Measurements from ENCODE around the gene SHE. TPM values are rescaled to one million over a fixed set of nuclear protein-coding genes. Genes with fewer than 3 reads are reported as not detected.

The SHE gene
- total and polyA plus RNA-seq, 2 experiments from 2014 or later = 0.23 to 0.69 TPM

DNA sequence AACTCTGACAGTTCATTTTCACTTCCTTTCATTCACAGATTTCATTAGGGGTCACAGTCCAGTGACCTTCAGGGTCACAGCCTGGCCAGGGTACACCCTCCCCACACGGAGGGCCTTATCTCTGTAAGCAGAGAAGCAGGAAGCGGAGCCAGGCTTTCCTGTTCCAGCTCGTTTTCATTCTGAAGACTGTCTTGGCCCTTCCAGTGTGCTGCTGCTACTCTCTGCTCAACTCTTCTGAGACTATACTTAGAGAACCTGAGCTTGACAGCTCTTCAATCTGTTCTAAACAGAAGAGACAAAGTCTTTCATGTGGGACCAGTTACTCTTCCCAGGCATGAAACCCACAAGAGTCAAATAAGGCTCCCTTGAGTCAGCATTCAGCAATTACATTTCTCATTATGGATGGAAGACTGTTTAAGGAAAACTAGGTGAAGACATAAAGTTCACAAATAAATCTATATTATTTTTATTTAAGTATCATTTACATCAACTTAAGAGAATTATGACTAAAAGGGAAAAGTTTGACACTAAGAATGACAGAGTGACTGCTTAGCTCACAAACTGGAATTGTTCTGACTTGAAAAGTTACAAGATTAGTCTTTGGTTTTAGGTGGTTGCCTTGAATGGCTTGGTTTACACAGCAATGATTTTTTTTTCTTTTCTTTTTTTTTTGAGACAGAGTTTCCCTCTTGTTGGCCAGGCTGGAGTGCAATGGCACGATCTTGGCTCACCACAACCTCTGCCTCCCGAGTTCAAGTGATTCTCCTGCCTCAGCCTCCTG lies 5.0 kb downstream of the SHE start:
- Mint-ChIP-seq H3K27me3 (ENCODE audit: insufficient read depth, low read depth, poor library complexity) (peaks cover 37% of the 10 kb centered on the region), H3K4me3 (no peak overlapping the region), H3K4me1 (peaks cover 26% of the 10 kb centered on the region), H3K36me3 (ENCODE audit: low read depth) (no peaks in the 10 kb centered on the region), H3K27ac (no peak overlapping the region), H3K9me3 (no peaks in the 10 kb centered on the region)
- Histone ChIP-seq H3K79me2 (replicated peaks; ENCODE audit: insufficient read depth) (no peaks in the 10 kb centered on the region), H3K4me1 (ENCODE audit: insufficient read depth) (peaks cover 16% of the 10 kb centered on the region), H3K27ac (ENCODE audit: low read depth) (no peak overlapping the region), H3F3A (replicated peaks; ENCODE audit: low read depth) (no peaks in the 10 kb centered on the region), H3K9me2 (ENCODE audit: insufficient read depth) (no peaks in the 10 kb centered on the region), H3K4me2 (no peak overlapping the region), H3K4me3 (no peak overlapping the region), H4K20me1 (replicated peaks; ENCODE audit: insufficient read depth) (no peaks in the 10 kb centered on the region), H2AFZ (peak overlapping the region; percentile 57; the same call in 1 of the 2 replicates), H3K36me3 (ENCODE audit: insufficient read depth) (0 out of 2 replicates have a peak, but pooled peaks cover 3% of the 10 kb centered on the region), H3K27me3 (ENCODE audit: insufficient read depth) (peaks cover 46% of the 10 kb centered on the region)
- DNase-seq (ENCODE audit: low spot score) = no peak
- no peak for TF ChIP-seq CREB1 (CRISPR knock-in tag; IDR thresholded peaks at IDR 0.05; ENCODE audit: low read depth)
- TF ChIP-seq EZH2phosphoT487 (IDR thresholded peaks at IDR 0.05; ENCODE audit: unreplicated experiment) = no peak
- TF ChIP-seq NANOG (IDR thresholded peaks at IDR 0.05; ENCODE audit: borderline replicate concordance) = no peak
- TF ChIP-seq, protein P1, sequence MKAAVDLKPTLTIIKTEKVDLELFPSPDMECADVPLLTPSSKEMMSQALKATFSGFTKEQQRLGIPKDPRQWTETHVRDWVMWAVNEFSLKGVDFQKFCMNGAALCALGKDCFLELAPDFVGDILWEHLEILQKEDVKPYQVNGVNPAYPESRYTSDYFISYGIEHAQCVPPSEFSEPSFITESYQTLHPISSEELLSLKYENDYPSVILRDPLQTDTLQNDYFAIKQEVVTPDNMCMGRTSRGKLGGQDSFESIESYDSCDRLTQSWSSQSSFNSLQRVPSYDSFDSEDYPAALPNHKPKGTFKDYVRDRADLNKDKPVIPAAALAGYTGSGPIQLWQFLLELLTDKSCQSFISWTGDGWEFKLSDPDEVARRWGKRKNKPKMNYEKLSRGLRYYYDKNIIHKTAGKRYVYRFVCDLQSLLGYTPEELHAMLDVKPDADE (IDR thresholded peaks at IDR 0.05) = no peak
- TF ChIP-seq, protein P2, sequence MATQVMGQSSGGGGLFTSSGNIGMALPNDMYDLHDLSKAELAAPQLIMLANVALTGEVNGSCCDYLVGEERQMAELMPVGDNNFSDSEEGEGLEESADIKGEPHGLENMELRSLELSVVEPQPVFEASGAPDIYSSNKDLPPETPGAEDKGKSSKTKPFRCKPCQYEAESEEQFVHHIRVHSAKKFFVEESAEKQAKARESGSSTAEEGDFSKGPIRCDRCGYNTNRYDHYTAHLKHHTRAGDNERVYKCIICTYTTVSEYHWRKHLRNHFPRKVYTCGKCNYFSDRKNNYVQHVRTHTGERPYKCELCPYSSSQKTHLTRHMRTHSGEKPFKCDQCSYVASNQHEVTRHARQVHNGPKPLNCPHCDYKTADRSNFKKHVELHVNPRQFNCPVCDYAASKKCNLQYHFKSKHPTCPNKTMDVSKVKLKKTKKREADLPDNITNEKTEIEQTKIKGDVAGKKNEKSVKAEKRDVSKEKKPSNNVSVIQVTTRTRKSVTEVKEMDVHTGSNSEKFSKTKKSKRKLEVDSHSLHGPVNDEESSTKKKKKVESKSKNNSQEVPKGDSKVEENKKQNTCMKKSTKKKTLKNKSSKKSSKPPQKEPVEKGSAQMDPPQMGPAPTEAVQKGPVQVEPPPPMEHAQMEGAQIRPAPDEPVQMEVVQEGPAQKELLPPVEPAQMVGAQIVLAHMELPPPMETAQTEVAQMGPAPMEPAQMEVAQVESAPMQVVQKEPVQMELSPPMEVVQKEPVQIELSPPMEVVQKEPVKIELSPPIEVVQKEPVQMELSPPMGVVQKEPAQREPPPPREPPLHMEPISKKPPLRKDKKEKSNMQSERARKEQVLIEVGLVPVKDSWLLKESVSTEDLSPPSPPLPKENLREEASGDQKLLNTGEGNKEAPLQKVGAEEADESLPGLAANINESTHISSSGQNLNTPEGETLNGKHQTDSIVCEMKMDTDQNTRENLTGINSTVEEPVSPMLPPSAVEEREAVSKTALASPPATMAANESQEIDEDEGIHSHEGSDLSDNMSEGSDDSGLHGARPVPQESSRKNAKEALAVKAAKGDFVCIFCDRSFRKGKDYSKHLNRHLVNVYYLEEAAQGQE (IDR thresholded peaks at IDR 0.05; ENCODE audit: unreplicated experiment) = no peak
- TF ChIP-seq EZH2 (IDR thresholded peaks at IDR 0.05; ENCODE audit: low read depth, unreplicated experiment) = no peak
- TF ChIP-seq, protein P3, sequence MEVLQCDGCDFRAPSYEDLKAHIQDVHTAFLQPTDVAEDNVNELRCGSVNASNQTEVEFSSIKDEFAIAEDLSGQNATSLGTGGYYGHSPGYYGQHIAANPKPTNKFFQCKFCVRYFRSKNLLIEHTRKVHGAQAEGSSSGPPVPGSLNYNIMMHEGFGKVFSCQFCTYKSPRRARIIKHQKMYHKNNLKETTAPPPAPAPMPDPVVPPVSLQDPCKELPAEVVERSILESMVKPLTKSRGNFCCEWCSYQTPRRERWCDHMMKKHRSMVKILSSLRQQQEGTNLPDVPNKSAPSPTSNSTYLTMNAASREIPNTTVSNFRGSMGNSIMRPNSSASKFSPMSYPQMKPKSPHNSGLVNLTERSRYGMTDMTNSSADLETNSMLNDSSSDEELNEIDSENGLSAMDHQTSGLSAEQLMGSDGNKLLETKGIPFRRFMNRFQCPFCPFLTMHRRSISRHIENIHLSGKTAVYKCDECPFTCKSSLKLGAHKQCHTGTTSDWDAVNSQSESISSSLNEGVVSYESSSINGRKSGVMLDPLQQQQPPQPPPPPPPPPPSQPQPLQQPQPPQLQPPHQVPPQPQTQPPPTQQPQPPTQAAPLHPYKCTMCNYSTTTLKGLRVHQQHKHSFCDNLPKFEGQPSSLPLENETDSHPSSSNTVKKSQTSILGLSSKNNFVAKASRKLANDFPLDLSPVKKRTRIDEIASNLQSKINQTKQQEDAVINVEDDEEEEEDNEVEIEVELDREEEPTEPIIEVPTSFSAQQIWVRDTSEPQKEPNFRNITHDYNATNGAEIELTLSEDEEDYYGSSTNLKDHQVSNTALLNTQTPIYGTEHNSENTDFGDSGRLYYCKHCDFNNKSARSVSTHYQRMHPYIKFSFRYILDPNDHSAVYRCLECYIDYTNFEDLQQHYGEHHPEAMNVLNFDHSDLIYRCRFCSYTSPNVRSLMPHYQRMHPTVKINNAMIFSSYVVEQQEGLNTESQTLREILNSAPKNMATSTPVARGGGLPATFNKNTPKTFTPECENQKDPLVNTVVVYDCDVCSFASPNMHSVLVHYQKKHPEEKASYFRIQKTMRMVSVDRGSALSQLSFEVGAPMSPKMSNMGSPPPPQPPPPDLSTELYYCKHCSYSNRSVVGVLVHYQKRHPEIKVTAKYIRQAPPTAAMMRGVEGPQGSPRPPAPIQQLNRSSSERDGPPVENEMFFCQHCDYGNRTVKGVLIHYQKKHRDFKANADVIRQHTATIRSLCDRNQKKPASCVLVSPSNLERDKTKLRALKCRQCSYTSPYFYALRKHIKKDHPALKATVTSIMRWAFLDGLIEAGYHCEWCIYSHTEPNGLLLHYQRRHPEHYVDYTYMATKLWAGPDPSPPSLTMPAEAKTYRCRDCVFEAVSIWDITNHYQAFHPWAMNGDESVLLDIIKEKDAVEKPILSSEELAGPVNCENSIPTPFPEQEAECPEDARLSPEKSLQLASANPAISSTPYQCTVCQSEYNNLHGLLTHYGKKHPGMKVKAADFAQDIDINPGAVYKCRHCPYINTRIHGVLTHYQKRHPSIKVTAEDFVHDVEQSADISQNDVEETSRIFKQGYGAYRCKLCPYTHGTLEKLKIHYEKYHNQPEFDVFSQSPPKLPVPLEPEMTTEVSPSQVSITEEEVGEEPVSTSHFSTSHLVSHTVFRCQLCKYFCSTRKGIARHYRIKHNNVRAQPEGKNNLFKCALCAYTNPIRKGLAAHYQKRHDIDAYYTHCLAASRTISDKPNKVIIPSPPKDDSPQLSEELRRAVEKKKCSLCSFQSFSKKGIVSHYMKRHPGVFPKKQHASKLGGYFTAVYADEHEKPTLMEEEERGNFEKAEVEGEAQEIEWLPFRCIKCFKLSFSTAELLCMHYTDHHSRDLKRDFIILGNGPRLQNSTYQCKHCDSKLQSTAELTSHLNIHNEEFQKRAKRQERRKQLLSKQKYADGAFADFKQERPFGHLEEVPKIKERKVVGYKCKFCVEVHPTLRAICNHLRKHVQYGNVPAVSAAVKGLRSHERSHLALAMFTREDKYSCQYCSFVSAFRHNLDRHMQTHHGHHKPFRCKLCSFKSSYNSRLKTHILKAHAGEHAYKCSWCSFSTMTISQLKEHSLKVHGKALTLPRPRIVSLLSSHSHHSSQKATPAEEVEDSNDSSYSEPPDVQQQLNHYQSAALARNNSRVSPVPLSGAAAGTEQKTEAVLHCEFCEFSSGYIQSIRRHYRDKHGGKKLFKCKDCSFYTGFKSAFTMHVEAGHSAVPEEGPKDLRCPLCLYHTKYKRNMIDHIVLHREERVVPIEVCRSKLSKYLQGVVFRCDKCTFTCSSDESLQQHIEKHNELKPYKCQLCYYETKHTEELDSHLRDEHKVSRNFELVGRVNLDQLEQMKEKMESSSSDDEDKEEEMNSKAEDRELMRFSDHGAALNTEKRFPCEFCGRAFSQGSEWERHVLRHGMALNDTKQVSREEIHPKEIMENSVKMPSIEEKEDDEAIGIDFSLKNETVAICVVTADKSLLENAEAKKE (CRISPR knock-in tag; IDR thresholded peaks at IDR 0.05) = no peak
- no peak for TF ChIP-seq STAT1 (IDR thresholded peaks at IDR 0.05; ENCODE audit: unreplicated experiment)
- TF ChIP-seq POLR2AphosphoS5 (IDR thresholded peaks at IDR 0.05; ENCODE audit: low read depth) = no peak
- no peak for TF ChIP-seq ZNF331 (CRISPR knock-in tag; IDR thresholded peaks at IDR 0.05; ENCODE audit: low read depth)
- TF ChIP-seq JUNB (IDR thresholded peaks at IDR 0.05; ENCODE audit: unreplicated experiment) = no peak
- TF ChIP-seq, protein P4, sequence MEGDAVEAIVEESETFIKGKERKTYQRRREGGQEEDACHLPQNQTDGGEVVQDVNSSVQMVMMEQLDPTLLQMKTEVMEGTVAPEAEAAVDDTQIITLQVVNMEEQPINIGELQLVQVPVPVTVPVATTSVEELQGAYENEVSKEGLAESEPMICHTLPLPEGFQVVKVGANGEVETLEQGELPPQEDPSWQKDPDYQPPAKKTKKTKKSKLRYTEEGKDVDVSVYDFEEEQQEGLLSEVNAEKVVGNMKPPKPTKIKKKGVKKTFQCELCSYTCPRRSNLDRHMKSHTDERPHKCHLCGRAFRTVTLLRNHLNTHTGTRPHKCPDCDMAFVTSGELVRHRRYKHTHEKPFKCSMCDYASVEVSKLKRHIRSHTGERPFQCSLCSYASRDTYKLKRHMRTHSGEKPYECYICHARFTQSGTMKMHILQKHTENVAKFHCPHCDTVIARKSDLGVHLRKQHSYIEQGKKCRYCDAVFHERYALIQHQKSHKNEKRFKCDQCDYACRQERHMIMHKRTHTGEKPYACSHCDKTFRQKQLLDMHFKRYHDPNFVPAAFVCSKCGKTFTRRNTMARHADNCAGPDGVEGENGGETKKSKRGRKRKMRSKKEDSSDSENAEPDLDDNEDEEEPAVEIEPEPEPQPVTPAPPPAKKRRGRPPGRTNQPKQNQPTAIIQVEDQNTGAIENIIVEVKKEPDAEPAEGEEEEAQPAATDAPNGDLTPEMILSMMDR (conservative IDR thresholded peaks at IDR 0.05; ENCODE audit: low read depth in 2 of 2) = no peak
- no peak for TF ChIP-seq ZNF114 (CRISPR knock-in tag; IDR thresholded peaks at IDR 0.05)
- no peak for ATAC-seq
